ENCODE measurements around the gene TMEM190.

Gene TMEM190

DNA sequence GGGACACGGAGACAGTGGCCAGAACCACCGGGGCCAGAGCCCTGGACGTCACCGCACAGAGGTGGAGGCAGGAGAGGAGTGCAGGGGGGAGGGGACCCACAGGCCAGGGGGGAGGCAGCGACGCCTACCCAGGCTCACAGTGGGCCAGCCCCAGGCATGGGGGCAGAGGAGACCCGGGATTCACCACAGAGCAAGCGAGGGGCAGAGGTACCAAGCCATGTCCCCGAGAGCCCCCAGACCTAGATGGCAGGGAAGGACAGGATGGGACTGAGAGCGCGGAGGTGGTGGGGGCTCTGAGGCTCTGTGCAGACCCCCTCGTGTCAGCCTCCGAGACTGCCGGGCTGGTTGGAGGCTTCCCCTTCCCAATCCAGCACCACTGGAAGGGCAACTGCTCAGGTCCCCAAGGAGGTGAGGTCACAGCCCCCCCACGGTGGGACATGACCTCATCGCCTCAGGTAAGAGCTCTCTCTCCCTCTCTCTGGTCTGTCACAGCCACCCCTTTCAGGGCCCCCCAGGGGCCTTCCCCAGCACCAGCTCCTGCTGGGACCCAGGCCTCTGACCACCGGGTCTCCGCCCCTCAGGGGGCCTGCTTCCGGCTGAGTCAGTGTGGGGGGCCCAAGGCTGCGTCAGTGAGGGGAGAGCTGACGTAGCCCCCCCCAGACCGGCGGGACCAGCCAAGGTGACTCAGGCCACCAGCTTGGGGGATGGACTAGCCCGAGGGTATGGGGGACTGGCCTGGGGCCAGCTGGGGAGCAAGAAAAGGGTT is 4.1 kb upstream of the TMEM190 start:
- peak; percentile 60 for DNase-seq

DNA sequence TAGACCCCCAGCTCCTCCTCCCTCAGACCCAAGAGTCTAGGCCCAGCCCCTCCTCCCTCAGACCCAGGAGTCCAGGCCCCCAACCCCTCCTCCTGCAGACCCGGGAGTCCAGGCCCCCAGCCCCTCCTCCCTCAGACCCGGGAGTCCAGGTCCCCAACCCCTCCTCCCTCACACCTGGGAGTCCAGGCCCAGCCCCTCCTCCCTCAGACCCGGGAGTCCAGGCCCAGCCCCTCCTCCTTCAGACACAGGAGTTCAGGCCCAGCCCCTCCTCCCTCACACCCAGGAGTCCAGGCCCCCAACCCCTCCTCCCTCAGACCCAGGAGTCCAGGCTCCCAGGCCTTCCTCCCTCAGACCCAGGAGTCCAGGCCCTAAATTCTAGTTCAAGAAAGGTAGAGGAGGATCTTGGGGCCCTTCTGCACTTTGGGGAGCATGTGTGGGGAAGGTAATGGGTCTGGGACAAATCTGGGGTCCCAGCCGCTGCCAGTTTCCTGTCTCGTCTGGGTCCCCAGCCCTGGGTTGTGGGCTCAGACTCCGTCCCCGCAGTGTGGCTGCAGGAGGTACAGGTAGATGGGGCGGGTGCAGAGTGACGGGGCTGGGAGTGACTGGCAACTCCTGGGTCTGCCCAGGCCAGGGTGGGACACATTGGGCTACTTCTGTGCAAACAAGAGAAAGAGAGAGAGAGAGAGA is 3.2 kb upstream of the TMEM190 start:
- no peak for DNase-seq

DNA sequence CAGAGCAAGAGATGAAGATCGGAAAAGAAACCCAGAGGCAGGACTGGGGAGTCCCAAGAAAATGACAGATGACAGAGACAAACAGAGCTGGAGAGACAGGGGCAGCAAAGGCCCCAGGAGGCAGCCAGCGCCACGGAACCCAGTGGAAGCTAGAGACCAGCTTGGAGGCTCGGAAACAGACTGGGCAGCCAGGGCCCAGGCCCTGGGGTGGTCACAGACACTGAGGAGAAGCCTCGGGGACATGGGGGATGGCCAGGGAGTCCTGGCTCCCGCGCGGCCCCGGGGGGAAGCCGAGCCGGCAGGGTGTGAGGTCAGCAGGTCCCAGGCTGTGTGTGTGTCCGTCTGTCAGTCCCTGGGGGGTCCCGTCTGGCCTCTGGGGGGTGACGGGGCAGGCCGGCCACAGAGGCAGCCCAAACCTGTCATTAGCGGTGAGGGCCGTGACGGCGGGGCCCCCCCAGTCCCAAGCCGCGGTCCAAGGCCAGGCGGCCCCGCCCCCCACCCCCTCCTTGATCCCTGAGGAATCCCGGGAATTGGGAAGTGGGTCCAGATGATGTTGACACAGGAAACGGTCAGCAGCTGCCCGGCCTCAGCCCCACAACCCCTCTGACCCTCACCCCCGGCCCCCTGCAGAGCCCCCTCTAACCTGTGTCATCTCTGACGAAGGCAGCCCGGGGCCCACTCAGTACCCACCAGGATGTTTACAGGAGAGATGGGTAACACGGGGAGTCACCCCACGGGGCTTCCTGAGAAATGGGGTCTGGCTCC is 2.5 kb upstream of the TMEM190 start:
- no peak for DNase-seq

DNA sequence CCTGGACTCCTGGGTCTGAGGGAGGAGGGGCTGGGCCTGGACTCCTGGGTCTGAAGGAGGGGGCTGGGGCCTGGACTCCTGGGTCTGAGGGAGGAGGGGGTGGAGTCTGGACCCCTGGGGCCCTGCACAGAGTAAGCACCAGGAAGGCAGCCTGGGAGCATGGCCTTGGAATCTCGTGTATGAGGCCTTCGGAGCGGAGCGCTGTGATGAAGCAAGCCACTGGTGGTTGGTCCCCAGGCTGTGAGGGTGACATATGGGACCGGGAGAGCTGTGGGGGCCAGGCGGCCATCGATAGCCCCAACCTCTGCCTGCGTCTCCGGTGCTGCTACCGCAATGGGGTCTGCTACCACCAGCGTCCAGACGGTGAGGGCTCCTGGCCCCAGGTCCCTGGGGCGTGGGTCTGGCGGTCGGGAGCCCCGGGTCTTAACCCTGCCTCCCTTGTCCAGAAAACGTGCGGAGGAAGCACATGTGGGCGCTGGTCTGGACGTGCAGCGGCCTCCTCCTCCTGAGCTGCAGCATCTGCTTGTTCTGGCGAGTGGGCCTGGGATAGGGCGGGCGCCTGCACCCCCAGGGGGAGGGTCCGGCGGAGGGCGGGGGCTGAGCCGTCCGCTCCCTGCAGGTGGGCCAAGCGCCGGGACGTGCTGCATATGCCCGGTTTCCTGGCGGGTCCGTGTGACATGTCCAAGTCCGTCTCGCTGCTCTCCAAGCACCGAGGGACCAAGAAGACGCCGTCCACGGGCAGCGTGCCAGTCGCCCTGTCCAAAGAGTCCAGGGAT is 918 bp downstream of the TMEM190 start:
- no peak for DNase-seq

DNA sequence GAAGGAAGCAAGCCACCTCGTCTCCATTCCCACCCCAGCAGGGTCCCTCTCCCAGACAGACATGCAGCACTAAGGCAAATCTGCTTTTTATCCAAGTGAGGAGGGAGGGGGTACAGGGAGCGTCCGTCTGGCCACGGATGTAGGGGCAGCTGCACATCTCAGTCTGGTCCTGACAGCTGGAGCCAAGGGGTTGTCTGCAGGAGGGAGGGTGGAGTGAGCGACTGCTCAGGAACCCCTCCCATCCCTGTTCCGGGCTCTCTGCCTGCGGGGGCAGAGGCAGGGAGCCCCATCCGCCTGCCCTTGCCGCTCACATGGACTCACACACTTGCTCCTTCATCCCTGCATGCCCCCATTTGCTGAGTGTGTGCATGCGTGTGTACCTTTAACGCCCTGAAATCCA is 2.5 kb downstream of the TMEM190 start:
- no peak for DNase-seq

DNA sequence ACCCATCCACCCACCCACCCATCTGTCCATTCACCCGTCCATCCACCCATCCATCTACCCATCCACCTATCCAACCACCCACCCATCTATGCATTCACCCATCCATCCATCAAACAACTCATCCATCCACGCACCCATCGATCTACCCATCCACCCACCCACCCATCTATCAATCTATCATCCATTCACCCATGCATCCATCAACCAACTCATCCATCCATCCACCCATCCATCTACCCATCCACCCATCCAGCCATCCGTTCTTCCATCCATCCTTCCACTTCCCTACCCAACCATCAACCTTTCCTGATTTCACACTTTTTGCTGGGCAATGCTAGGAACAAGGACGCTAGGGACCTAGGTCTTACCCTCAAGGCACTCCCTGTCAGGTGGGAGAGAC is 5.4 kb downstream of the TMEM190 start:
- no peak for DNase-seq

DNA sequence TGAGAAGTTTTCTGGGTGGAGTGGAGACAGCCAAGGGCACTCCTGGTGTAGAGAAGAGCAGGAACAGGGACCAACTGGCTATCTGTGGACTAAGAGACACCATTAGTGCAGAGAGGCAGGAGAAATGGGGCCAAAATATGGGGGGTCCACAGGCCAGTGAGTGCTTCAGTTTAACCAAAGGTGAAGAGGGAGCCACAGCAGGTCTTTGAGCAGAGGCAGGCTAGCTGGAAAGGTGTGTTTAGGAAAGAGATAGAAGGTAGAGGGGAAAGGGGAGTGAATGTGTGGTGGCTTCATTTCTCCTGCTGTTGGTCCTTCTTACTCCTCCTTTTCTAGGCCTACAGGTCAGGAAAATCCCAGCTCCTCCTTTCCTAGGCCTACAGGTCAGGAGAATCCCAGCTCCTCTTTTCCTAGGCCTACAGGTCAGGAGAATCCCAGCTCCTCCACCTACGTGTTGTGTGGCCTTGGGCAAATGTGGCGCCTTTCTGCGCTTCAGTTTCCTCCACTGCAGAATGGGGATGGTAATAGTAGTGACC is 6.0 kb downstream of the TMEM190 start:
- no peak for DNase-seq

DNA sequence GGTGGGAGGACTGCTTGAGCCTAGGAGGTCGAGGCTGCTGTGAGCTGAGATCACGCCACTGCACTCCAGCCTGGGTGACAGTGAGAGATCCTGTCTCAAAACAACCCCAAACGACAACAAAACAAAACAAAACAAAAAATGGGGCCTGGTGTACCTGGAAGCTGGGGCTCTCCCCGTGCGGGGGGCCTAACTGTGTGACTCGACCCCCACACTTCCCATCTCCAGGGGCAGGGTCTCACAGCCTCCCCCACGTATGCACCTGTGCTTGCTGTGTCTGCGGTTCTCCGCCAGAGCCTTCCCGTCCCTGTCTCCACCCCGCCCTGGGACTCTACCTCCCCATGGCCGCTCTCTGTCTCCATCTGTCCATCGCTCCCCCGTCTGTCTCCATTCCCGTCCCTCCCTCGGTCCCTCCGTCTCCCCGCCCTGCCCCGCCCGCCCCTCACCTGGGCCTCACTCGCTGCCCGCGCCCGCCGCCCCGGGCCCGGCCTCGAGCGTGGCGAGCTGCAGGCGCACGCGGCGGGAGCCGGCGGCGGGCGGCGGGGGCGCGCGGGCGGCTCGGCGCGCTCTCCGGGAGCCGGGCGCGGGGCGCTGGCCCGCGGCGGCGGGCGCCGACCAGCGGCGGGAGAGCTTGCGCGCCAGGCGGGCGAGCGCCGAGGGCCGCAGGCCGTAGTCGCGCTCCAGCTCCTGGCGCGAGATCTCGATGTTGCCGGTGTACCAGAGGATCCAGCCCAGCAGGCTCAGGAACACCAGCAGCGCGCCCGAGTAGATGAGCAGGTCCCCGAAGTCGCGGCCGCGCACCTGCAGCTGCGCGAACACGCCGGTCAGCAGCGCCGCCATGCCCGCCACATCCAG is 6.9 kb downstream of the TMEM190 start:
- DNase-seq: peak; percentile 84

DNA sequence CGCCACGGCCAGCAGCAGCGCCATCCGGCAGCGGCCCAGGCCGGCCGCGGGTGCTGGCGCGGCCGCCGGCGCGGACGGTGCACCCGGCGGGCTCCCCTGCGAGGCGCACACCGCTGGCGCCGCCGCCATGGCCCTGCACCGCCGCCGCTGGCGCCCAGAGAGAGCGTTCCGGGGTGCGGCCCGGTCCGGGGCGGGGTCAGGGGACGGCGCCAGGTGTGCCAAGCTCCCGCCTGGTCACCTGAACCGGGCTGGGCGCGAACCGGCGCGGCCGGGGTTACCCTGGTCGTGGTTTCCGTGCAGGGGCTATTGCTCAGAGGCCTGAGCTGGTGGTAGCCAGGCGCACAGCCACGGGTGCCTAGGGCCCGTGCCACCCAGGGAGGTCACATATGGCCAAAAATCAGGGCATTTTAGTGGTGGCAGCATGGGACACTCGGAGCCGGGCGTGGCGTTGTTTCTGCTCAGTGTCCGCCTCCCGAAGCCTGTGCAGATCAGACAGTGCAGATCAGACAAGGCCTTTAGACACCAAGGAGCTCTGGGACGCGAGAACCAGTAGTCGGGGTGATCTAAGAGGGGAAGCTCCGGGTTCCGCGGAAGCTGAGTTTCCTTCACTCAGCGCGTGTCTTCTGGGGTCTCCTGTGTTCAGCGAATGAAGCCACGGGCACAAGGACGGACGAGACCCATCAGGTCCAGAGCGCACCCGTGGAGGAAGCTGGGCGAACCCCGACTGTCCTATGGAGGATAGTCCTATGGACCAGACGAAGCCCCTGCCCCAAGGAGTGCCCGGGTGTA is 7.7 kb downstream of the TMEM190 start, which contains the start of gene TMEM238:
Gene TMEM238 (minus strand): TSS at position 162 of the 789 bp plus-strand sequence. CDS start 33 bp downstream, at position 129.
- peak; percentile 86 for DNase-seq

DNA sequence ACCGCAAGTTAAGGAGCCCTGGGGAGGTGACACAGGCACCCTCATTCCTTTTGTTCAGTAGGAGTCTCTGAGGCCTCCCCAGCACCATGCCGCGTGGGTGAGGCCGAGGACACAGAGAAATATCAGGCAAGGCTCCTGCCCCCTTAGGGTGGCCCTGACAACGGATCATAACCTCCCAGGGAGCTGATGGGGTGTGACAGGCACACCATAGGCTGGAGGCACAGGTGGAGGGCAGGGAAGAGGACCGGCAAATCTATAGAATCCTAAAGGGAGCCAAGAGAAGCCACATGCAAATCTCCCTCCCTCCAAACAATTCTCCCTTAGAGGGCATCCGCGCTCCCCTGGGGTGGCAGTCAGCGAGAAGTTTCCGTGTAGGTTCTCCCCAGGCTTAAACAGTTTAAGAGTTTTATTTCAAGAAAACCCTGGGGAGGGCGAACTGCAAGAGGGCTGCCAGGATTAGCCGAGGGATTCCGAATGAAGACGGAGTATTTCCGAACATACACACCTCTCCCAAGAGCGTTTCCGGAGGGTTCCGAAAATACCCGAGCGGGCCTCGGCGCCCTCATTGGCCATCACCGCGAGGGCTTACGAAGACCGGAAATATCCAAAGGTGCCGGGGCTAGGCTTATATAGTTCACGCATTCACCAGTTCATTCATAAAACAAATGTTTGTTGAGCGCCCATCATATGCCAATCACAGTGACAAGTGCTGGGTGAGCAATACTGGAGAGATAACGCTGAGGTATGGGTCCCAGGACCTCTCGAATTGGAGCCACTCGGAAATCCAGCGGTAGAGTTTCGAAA is 8.5 kb downstream of the TMEM190 start:
- DNase-seq: peak; percentile 98

DNA sequence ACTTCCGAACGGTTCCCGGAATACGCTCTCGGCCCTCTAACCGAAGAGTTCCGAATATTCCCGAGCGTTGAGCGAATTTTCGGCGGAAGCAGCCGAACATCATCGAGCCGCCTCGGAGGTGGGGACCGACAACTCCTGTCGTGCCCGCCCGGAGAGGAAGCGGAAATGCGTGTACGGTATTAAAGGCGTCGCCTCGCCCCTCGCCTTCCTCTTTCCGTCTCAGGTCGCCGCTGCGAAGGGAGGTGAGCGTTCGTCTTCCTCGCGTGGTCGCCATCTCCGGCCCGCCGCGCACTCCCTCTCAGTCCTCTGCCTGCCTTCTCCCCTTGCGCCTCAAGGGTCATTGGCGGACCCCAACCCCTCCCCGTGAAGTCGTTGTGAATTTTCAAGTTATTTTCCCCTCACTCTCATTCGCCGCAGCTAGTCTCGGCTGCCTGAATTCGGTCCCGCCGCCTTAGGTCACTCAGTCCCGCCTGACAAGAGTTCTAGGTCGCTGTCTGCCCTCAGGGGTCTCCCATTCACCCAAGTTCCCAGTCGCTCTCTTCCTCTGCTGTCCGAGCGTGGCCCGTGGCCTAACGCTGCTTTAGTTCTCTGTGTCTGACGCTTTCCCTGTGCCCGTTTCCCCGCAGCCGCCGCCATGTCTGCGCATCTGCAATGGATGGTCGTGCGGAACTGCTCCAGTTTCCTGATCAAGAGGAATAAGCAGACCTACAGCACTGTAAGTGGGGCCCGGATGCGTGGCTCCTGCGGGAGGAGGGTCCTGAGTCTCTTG is 9.3 kb downstream of the TMEM190 start, which contains the start of gene RPL28:
Gene RPL28 (plus strand): TSS at position 209 of the 769 bp plus-strand sequence. CDS start 426 bp downstream, at position 635.
- DNase-seq: peak; percentile 99

DNA sequence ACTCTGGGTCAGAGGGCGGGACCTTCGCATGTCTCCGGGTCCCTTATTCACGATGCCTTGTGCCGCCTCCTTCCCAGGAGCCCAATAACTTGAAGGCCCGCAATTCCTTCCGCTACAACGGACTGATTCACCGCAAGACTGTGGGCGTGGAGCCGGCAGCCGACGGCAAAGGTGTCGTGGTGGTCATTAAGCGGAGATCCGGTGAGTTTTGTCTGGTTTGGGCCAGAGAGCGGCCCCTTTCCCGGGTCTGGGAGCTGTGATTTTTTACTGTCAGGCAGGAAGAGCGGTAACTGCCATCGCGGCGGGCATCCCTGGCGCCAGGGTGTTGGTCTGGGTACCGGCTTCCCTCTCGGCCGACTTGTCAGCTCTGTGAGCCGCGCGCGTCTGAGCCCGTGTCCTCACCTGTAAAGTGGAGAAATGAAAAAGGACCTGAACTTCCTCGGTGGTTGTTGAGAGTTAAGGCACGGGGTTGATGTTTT is 9.9 kb downstream of the TMEM190 start:
- no peak for DNase-seq

DNA sequence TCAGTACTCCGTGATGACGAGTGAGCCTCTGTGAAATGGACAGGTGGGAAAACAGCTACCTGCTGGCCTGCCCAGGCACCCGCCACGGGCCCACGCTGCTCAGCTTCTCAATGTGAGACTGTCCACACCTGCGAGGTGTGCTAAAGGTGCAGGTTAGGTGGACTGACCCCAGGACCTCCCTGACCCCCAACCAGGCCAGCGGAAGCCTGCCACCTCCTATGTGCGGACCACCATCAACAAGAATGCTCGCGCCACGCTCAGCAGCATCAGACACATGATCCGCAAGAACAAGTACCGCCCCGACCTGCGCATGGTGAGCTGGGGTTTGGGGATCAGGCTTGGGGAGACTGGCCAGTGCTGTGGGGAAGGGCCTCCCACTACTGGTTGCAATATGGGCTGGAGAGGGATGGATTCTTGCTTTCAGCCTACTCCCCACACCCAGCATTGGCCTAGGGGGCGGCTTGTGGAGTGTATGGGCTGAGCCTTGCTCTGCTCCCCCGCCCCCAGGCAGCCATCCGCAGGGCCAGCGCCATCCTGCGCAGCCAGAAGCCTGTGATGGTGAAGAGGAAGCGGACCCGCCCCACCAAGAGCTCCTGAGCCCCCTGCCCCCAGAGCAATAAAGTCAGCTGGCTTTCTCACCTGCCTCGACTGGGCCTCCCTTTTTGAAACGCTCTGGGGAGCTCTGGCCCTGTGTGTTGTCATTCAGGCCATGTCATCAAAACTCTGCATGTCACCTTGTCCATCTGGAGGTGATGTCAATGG is 11.3 kb downstream of the TMEM190 start:
- DNase-seq: no peak

DNA sequence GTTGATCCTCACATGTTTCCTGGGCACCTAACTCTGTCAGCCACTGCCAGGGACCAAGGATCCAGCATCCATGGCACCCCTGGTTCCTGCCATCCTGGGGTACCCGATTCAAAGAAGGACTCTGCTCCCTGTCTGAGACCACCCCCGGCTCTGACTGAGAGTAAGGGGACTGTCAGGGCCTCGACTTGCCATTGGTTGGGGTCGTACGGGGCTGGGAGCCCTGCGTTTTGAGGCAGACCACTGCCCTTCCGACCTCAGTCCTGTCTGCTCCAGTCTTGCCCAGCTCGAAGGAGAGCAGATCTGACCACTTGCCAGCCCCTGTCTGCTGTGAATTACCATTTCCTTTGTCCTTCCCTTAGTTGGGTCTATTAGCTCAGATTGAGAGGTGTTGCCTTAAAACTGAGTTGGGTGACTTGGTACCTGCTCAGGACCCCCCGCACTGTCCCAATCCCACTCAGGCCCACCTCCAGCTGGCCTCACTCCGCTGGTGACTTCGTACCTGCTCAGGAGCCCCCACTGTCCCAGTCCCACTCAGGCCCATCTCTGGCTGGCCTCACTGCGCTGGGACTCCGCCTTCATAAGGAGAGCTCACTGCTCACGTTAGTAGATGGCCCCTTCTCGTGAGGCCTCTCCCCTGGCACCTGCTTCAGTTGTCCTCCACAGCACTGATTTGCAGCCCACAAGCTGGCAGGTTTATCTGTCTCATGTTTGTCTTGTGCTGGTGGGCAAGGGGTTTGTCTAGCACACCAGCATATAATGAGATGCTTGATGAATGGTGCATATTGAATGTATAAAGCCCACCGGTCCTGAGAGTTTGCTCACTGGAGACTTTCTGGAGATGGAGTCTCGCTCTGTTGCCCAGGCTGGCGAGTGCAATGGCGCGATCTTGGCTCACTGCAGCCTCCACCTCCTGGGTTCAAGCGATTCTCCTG is 13.0 kb downstream of the TMEM190 start:
- no peak for DNase-seq

DNA sequence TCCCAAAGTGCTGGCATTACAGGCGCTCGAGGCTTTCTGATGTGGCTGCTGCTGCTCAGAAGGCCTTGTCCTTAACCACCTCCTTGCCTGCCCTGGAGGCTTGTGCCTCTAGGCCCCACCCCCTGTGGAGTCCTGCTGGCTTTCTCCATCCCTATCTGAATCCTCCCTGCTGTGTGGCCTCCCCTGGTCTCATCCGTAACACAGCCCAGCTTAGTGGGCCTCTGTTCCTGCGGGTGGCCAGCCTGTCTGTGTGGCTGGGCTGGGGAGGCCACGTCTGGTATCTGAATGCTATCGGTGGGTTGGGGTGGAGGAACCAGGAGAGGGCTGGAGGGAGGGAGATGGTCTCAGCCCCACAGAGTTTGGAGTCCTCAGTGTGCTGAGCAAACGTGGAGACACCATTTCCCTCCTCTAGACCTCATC is 13.8 kb downstream of the TMEM190 start:
- no peak for DNase-seq

DNA sequence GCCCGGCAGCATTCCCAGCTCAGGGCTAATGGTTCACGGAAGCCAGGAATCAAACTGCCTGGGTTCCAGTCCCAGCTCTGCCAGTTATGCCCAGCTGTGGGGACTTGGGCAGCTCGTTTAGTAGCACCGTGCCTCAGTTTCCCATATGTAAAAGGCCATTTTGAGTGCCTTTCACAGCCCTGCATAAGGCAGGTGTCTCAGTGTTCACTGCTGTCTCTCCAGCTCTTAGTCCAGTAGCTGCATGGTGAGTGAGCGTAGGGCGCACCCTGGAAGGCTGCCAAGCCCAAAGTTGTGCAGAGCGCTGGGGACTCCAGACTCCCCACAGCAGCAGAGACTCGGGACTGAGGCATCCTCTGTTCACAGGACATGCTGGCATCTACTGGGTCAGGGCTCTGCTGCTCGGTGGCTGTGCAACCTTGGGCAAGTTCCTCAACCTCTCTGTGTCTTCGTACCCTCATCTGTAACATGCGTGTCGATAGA is 14.6 kb downstream of the TMEM190 start:
- DNase-seq: no peak
